H1 (cell line): ENCODE measurements around the gene DPEP2NB. TPM values are rescaled to one million over a fixed set of nuclear protein-coding genes. Genes with fewer than 3 reads are reported as not detected.

Experiments used
- CTCF ChIA-PET: fragments of 300-600 bp; sonication (Branson Sonifier 250); formaldehyde crosslinking; loops from one replicate; lab custom pipeline; 2021; ENCODE audit not compliant: partially characterized antibody; lab: Charles Lee
- POLR2A ChIA-PET: fragments of 300-600 bp; sonication (Branson Sonifier 250); formaldehyde crosslinking; loops from one replicate; lab custom pipeline; 2021; ENCODE audit warnings: inconsistent platforms; ENCODE audit not compliant: partially characterized antibody; lab: Charles Lee
- DNase-seq, 2 experiments: peaks; one replicate each; pipeline versions ENCODE4 v3.0.0 to v3.0.0-alpha.2; 2010 to 2022; ENCODE audit warnings: low spot score in 2 of 2, low read depth in 1 of 2, mixed read lengths in 1 of 2
- FAIRE-seq: peaks from 2 replicates; lab custom pipeline; 2011; peaks lifted over from hg19 to GRCh38; lab: Jason Lieb, UNC
- H2AFZ ChIP-seq: 2 replicates; pipeline ENCODE4 v1.8.1; 2012; ENCODE audit warnings: low read length, inconsistent platforms
- H2AK5ac ChIP-seq: 2 replicates; pipeline ENCODE4 v1.6.1; 2013; ENCODE audit warnings: low read depth, low read length
- H2BK120ac ChIP-seq: replicated peaks from 2 replicates; pipeline ENCODE3; 2013; ENCODE audit warnings: low read depth, low read length, inconsistent platforms
- H2BK12ac ChIP-seq: 2 replicates; pipeline ENCODE4 v1.6.1; 2013; ENCODE audit warnings: low read depth, low read length
- H2BK15ac ChIP-seq: 2 replicates; pipeline ENCODE4 v1.6.1; 2013; ENCODE audit warnings: low read length
- H2BK20ac ChIP-seq: 2 replicates; pipeline ENCODE4 v1.6.1; 2013; ENCODE audit warnings: low read length
- H2BK5ac ChIP-seq: 2 replicates; pipeline ENCODE4 v1.6.1; 2013; ENCODE audit warnings: low read depth, low read length
- H3K14ac ChIP-seq: 2 replicates; pipeline ENCODE4 v1.6.1; 2013; ENCODE audit warnings: inconsistent platforms; ENCODE audit not compliant: insufficient read length
- H3K18ac ChIP-seq: 2 replicates; pipeline ENCODE4 v1.6.1; 2013; ENCODE audit warnings: low read length; ENCODE audit errors: extremely low read depth
- H3K23ac ChIP-seq: 2 replicates; pipeline ENCODE4 v1.6.1; 2013; ENCODE audit warnings: inconsistent platforms; ENCODE audit not compliant: insufficient read length
- H3K23me2 ChIP-seq: 2 replicates; pipeline ENCODE4 v1.6.1; 2013; ENCODE audit warnings: low read depth, low read length
- H3K27ac ChIP-seq: 2 replicates; pipeline ENCODE4 v1.6.1; 2011; ENCODE audit warnings: low read depth, low read length, inconsistent platforms
- H3K27me3 ChIP-seq, 4 experiments: replicated peaks in 1 of 4; 1 replicate in 1 of 4; 2 replicates in 3 of 4; pipeline versions ENCODE4 v1.6.1 to v1.8.1; 2011 to 2013; ENCODE audit warnings: low read length in 3 of 4, mild to moderate bottlenecking in 3 of 4, inconsistent platforms in 2 of 4, mixed read lengths in 2 of 4, moderate library complexity in 1 of 4; ENCODE audit not compliant: control insufficient read depth in 3 of 4, insufficient read depth in 3 of 4; ENCODE audit errors: extremely low read depth in 1 of 4
- H3K36me3 ChIP-seq, 4 experiments: 2 replicates each; pipeline versions ENCODE4 v1.6.1 to v1.8.1; 2011 to 2013; ENCODE audit warnings: mild to moderate bottlenecking in 4 of 4, low read length in 3 of 4, moderate library complexity in 2 of 4, control low read depth in 1 of 4, inconsistent platforms in 1 of 4; ENCODE audit not compliant: insufficient read depth in 4 of 4, control insufficient read depth in 2 of 4
- H3K4ac ChIP-seq: replicated peaks from 2 replicates; pipeline ENCODE3; 2013; ENCODE audit warnings: low read length, low read depth, mixed read lengths, inconsistent platforms; ENCODE audit not compliant: insufficient read length
- H3K4me1 ChIP-seq, 4 experiments: replicated peaks in 1 of 4; 1 replicate in 1 of 4; 2 replicates in 3 of 4; pipeline versions ENCODE4 v1.6.1 to v1.8.1; 2011 to 2013; ENCODE audit warnings: low read length in 3 of 4, inconsistent platforms in 2 of 4, mixed read lengths in 1 of 4; ENCODE audit not compliant: insufficient read depth in 4 of 4, control insufficient read depth in 3 of 4
- H3K4me2 ChIP-seq, 2 experiments: 2 replicates each; pipeline versions ENCODE4 v1.6.1 to v1.8.1; 2011 to 2013; ENCODE audit warnings: low read depth in 2 of 2, low read length in 2 of 2, control low read depth in 1 of 2, inconsistent platforms in 1 of 2, mild to moderate bottlenecking in 1 of 2; ENCODE audit not compliant: insufficient read depth in 1 of 2
- H3K4me3 ChIP-seq, 4 experiments: fragments of 200-600, 300-600 bp in 1 of 4; sonication (generic), shearing (Covaris generic), sonication (Bioruptor Twin) in 1 of 4; 2 replicates each; pipeline versions ENCODE4 v1.5.1 to v1.8.1; 2011 to 2016; ENCODE audit warnings: low read length in 4 of 4, low read depth in 3 of 4, control low read depth in 2 of 4, inconsistent platforms in 2 of 4, mild to moderate bottlenecking in 2 of 4, mixed read lengths in 1 of 4, moderate library complexity in 1 of 4; ENCODE audit not compliant: insufficient read depth in 2 of 4; ENCODE audit errors: extremely low read depth in 1 of 4
- H3K56ac ChIP-seq: replicated peaks from 2 replicates; pipeline ENCODE3; 2013; ENCODE audit warnings: low read depth, mild to moderate bottlenecking, mixed read lengths, low read length, inconsistent platforms; ENCODE audit not compliant: insufficient read length
- H3K79me1 ChIP-seq: 2 replicates; pipeline ENCODE4 v1.6.1; 2013; ENCODE audit warnings: low read depth, low read length, control low read depth
- H3K79me2 ChIP-seq, 2 experiments: 2 replicates each; pipeline versions ENCODE4 v1.6.1 to v1.8.1; 2012 to 2013; ENCODE audit warnings: low read length in 2 of 2, mild to moderate bottlenecking in 2 of 2, inconsistent platforms in 1 of 2; ENCODE audit not compliant: insufficient read depth in 2 of 2, control insufficient read depth in 1 of 2
- H3K9ac ChIP-seq, 4 experiments: replicated peaks in 1 of 4; 1 replicate in 1 of 4; 2 replicates in 3 of 4; pipeline versions ENCODE4 v1.6.1 to v1.8.1; 2011 to 2013; ENCODE audit warnings: low read depth in 3 of 4, low read length in 3 of 4, control low read depth in 2 of 4, mild to moderate bottlenecking in 2 of 4, moderate library complexity in 2 of 4, inconsistent platforms in 1 of 4; ENCODE audit errors: extremely low read depth in 1 of 4
- H3K9me3 ChIP-seq, 2 experiments: 2 replicates each; pipeline versions ENCODE4 v1.6.1 to v1.8.1; 2012 to 2013; ENCODE audit warnings: mild to moderate bottlenecking in 2 of 2, moderate library complexity in 2 of 2, control low read depth in 1 of 2, inconsistent platforms in 1 of 2, low read depth in 1 of 2, low read length in 1 of 2, mixed read lengths in 1 of 2; ENCODE audit not compliant: insufficient read depth in 2 of 2
- H4K20me1 ChIP-seq, 2 experiments: replicated peaks in 1 of 2; 2 replicates each; pipeline versions ENCODE3 to v1.8.1; 2011 to 2013; ENCODE audit warnings: inconsistent platforms in 2 of 2, low read length in 2 of 2, mild to moderate bottlenecking in 1 of 2; ENCODE audit not compliant: insufficient read depth in 2 of 2, control insufficient read depth in 1 of 2
- H4K5ac ChIP-seq: 2 replicates; pipeline ENCODE4 v1.6.1; 2013; ENCODE audit warnings: low read length, low read depth, mixed read lengths, inconsistent platforms; ENCODE audit not compliant: insufficient read length
- H4K8ac ChIP-seq: 2 replicates; pipeline ENCODE4 v1.8.0; 2013; ENCODE audit warnings: mild to moderate bottlenecking, moderate library complexity, low read length, inconsistent platforms; ENCODE audit not compliant: insufficient read depth; ENCODE audit errors: extremely low read depth
- H4K91ac ChIP-seq: replicated peaks from 2 replicates; pipeline ENCODE3; 2013; ENCODE audit warnings: low read length, mixed read lengths, inconsistent platforms; ENCODE audit not compliant: insufficient read length
- BACH1 ChIP-seq: IDR thresholded peaks from 2 replicates; pipeline ENCODE4 v1.6.1; 2012; ENCODE audit warnings: low read length, improper control_type of control experiment
- CREB1 ChIP-seq: IDR thresholded peaks from 2 replicates; pipeline ENCODE4 v1.6.1; 2012; ENCODE audit warnings: inconsistent platforms
- CTBP2 ChIP-seq: IDR thresholded peaks from 2 replicates; pipeline ENCODE4 v1.7.0; 2011; ENCODE audit warnings: borderline replicate concordance, mild to moderate bottlenecking, moderate library complexity, mixed read lengths, low read length; ENCODE audit not compliant: insufficient read depth, insufficient read length
- EP300 ChIP-seq, 2 experiments: IDR thresholded peaks; 1 replicate in 1 of 2; 2 replicates in 1 of 2; pipeline ENCODE4 v1.6.1; 2011 to 2012; ENCODE audit warnings: low read depth in 2 of 2, low read length in 2 of 2, mild to moderate bottlenecking in 2 of 2, borderline replicate concordance in 1 of 2, inconsistent platforms in 1 of 2, moderate library complexity in 1 of 2
- NRF1 ChIP-seq: IDR thresholded peaks from 2 replicates; pipeline ENCODE4 v1.6.1; 2011; ENCODE audit warnings: mild to moderate bottlenecking, low read depth, low read length, improper control_type of control experiment
- POLR2A ChIP-seq, 2 experiments: IDR thresholded peaks; 1 replicate in 1 of 2; 2 replicates in 1 of 2; pipeline ENCODE4 v1.6.1; 2011; ENCODE audit warnings: low read depth in 2 of 2, low read length in 2 of 2, mild to moderate bottlenecking in 2 of 2; ENCODE audit errors: control extremely low read depth in 1 of 2
- POU5F1 ChIP-seq: IDR thresholded peaks from 2 replicates; pipeline ENCODE4 v1.6.1; 2011; ENCODE audit warnings: low read depth, mild to moderate bottlenecking, low read length, moderate library complexity
- RBBP5 ChIP-seq: IDR thresholded peaks from 2 replicates; pipeline ENCODE4 v1.7.1; 2012; ENCODE audit warnings: low read depth, mild to moderate bottlenecking, inconsistent platforms, low read length, moderate library complexity, borderline replicate concordance
- SP2 ChIP-seq: IDR thresholded peaks from 2 replicates; pipeline ENCODE4 v1.6.1; 2012; ENCODE audit warnings: mild to moderate bottlenecking, low read length, inconsistent platforms
- WGBS, 2 experiments: shearing (Covaris generic) in 1 of 2; methylation state at CpG; one replicate each; pipeline versions ENCODE4 v1.1.6 to v1.1.7; 2013 to 2015; ENCODE audit warnings: low lambda C conversion rate in 2 of 2, mixed read lengths in 2 of 2, inconsistent platforms in 1 of 2, low coverage in 1 of 2, missing lambda C conversion rate in 1 of 2; ENCODE audit not compliant: insufficient replicate concordance in 2 of 2, insufficient coverage in 1 of 2, insufficient read length in 1 of 2; ENCODE audit errors: extremely low coverage in 1 of 2, missing lambda C conversion rate in 1 of 2; 5-methylcytosine and 5-hydroxymethylcytosine counted together
- polyA plus RNA-seq, 7 experiments: library from polyadenylated mRNA; depleted of rRNA in 3 of 7; stranded (reverse) in 5 of 7; unstranded in 2 of 7; fragments of >200 nt in 5 of 7; fragments of 200-250 nt in 2 of 7; gene quantifications; 1 replicate in 5 of 7; 2 replicates in 1 of 7; 4 replicates in 1 of 7; pipeline versions ENCODE4 v1.2.1 to v1.2.3, GENCODE V29; 2011 to 2013; ENCODE audit warnings: missing spikeins in 2 of 7, mixed read lengths in 2 of 7
- total RNA-seq: library from RNA; stranded (reverse); fragmentation: NEBNext Ultra II Directional; extraction: Animal tissue kit (Norgen Biotek cat#: 25700); gene quantifications from 2 replicates; pipeline ENCODE4 v1.2.1, GENCODE V29; 2021
- TF ChIP-seq, protein P1 (sequence below): IDR thresholded peaks from 2 replicates; pipeline ENCODE4 v1.6.1; 2012; ENCODE audit warnings: low read length, inconsistent platforms

Gene DPEP2NB
- total and polyA plus RNA-seq, 2 of the 8 experiments (the other 6 are each of a cell fraction or from before 2014, with no cell fraction given) = not detected

GRCh38 chr16:67976205-67976604 lies 39.5 kb downstream of the DPEP2NB start:
- ChIA-PET CTCF (interaction anchor here (1.2 to 2.7 kb wide), 2 partner anchors 14 to 65 kb away, joined by 3 to 10 read pairs; no protein-coding TSS in a partner anchor), POLR2A (interaction anchor here (1.4 kb wide), 1 partner anchor 109 kb away, joined by 5 read pairs; the partner anchor contains the start of gene NFATC3)
- H2BK120ac ChIP-seq = no peak overlapping the region
- FAIRE-seq (no peak), DNase-seq (no peak)
- H3K4me1 ChIP-seq = peaks cover 0 to 4% (median 0%) of the 10 kb centered on the region in 4 experiments; a peak in 3 of 7 replicates
- H3K27ac ChIP-seq = no peak overlapping the region
- no peak overlapping the region for H2BK20ac ChIP-seq
- H4K5ac ChIP-seq = no peak overlapping the region
- no peak overlapping the region for H3K56ac ChIP-seq
- no peak overlapping the region for H2BK12ac ChIP-seq
- TF ChIP-seq BACH1 = no peak
- no peak for TF ChIP-seq SP2
- no peak for TF ChIP-seq NRF1
- TF ChIP-seq, protein P1, sequence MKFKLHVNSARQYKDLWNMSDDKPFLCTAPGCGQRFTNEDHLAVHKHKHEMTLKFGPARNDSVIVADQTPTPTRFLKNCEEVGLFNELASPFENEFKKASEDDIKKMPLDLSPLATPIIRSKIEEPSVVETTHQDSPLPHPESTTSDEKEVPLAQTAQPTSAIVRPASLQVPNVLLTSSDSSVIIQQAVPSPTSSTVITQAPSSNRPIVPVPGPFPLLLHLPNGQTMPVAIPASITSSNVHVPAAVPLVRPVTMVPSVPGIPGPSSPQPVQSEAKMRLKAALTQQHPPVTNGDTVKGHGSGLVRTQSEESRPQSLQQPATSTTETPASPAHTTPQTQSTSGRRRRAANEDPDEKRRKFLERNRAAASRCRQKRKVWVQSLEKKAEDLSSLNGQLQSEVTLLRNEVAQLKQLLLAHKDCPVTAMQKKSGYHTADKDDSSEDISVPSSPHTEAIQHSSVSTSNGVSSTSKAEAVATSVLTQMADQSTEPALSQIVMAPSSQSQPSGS = no peak
- no peak for TF ChIP-seq CTBP2
- no peak for TF ChIP-seq CREB1
- TF ChIP-seq POU5F1 = no peak
- TF ChIP-seq POLR2A (IDR thresholded peaks at IDR 0.05; ENCODE audit: control extremely low read depth in 1 of 2, low read depth in 2 of 2, low read length in 2 of 2) = no peak
- TF ChIP-seq EP300 (IDR thresholded peaks at IDR 0.05; ENCODE audit: borderline replicate concordance in 1 of 2, low read depth in 2 of 2, low read length in 2 of 2) = no peak
- no peak for TF ChIP-seq RBBP5
- no peaks in the 10 kb centered on the region for H3K79me2 ChIP-seq
- no peak overlapping the region for H4K8ac ChIP-seq
- no peaks in the 10 kb centered on the region; a peak in 1 of 8 replicates for H3K36me3 ChIP-seq
- H3K27me3 ChIP-seq = peaks cover 0 to 2% (median 0%) of the 10 kb centered on the region in 4 experiments; a peak in 2 of 7 replicates
- no peak overlapping the region for H3K18ac ChIP-seq
- H3K9ac ChIP-seq = no peak overlapping the region
- no peaks in the 10 kb centered on the region for H3K79me1 ChIP-seq
- H3K23ac ChIP-seq = no peak overlapping the region
- H3K23me2 ChIP-seq = no peaks in the 10 kb centered on the region
- H2AFZ ChIP-seq = no peak overlapping the region
- no peak overlapping the region for H3K4ac ChIP-seq
- no peak overlapping the region for H2BK5ac ChIP-seq
- no peak overlapping the region for H4K91ac ChIP-seq
- no peak overlapping the region for H3K14ac ChIP-seq
- H2BK15ac ChIP-seq = no peak overlapping the region
- H3K4me3 ChIP-seq = no peak overlapping the region
- H2AK5ac ChIP-seq = no peak overlapping the region
- no peaks in the 10 kb centered on the region for H4K20me1 ChIP-seq
- H3K9me3 ChIP-seq = no peaks in the 10 kb centered on the region
- H3K4me2 ChIP-seq = no peak overlapping the region
- 96% methylated on average over 2 of the region's 2 CpGs; no CpG with 5 or more reads in 1 of the 2 experiments for WGBS, 2 experiments
